SU-DHL-6 (cell line): Measurements from ENCODE around the gene PUM1.

Experiments used
- EZH2phosphoT487 ChIP-seq: fragments of 200-600 bp; sonication (generic), shearing (Covaris generic); conservative IDR thresholded peaks from 2 replicates; pipeline ENCODE4 v1.6.1; 2018; ENCODE audit warnings: mild to moderate bottlenecking, antibody characterized with exemption, low read length, moderate library complexity, mixed read lengths
- TF ChIP-seq, protein P1 (sequence below): fragments of 200-600 bp; sonication (generic); IDR thresholded peaks from one replicate; pipeline ENCODE4 v1.5.1; 2017; ENCODE audit warnings: antibody characterized with exemption, mild to moderate bottlenecking, low read length, moderate library complexity; ENCODE audit not compliant: insufficient read depth, poor library complexity, severe bottlenecking

DNA sequence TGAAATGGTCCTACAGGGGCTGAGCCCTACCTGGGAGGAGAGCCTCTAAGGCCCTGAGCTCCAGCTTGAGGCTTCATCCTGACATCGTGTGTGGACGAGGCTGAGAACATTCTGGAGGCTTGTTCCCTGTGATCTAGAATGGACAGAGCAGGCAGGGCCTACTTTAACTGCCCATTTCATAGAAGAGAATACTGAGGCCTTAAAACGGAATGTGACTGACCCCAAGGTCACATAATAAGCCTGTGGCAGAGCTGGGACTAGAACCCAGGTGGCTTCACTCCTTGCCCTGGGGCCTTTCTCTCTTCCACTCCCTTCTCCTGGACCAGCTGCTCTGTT, 151.0 kb downstream of the PUM1 start:
- TF ChIP-seq, protein P1, sequence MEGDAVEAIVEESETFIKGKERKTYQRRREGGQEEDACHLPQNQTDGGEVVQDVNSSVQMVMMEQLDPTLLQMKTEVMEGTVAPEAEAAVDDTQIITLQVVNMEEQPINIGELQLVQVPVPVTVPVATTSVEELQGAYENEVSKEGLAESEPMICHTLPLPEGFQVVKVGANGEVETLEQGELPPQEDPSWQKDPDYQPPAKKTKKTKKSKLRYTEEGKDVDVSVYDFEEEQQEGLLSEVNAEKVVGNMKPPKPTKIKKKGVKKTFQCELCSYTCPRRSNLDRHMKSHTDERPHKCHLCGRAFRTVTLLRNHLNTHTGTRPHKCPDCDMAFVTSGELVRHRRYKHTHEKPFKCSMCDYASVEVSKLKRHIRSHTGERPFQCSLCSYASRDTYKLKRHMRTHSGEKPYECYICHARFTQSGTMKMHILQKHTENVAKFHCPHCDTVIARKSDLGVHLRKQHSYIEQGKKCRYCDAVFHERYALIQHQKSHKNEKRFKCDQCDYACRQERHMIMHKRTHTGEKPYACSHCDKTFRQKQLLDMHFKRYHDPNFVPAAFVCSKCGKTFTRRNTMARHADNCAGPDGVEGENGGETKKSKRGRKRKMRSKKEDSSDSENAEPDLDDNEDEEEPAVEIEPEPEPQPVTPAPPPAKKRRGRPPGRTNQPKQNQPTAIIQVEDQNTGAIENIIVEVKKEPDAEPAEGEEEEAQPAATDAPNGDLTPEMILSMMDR = no peak
- TF ChIP-seq EZH2phosphoT487 = no peak
